CD4-positive, alpha-beta memory T cell (primary cell): Measurements from ENCODE around the gene ABCB1. TPM values are rescaled to one million over a fixed set of nuclear protein-coding genes. Genes with fewer than 3 reads are reported as not detected.
A peak's percentile ranks its signal among the peaks of the same experiment; 100 is the strongest.

Source experiments
- CTCF ChIA-PET: fragments of 350-600 bp; sonication (Branson Sonifier 250); formaldehyde crosslinking; loops from one replicate; lab custom pipeline; 2021; ENCODE audit warnings: inconsistent platforms; ENCODE audit not compliant: partially characterized antibody; lab: Charles Lee
- POLR2A ChIA-PET: fragments of 350-600 bp; sonication (Branson Sonifier 250); formaldehyde crosslinking; loops from one replicate; lab custom pipeline; 2021; ENCODE audit not compliant: partially characterized antibody; lab: Charles Lee
- DNase-seq, 5 donors: peaks; one replicate each; pipeline versions ENCODE4 v3.0.0 to v3.0.0-alpha.2; 2020 to 2022; ENCODE audit warnings: mixed read lengths in 1 of 5
- H3K27ac ChIP-seq: one replicate; pipeline ENCODE4 v1.7.0; 2013; ENCODE audit warnings: low read depth, low read length
- H3K27me3 ChIP-seq: 2 replicates; pipeline ENCODE4 v1.7.0; 2013; ENCODE audit warnings: mild to moderate bottlenecking, low read length, moderate library complexity; ENCODE audit not compliant: insufficient read depth
- H3K36me3 ChIP-seq: 2 replicates; pipeline ENCODE4 v1.7.0; 2013; ENCODE audit warnings: mild to moderate bottlenecking, low read length, moderate library complexity; ENCODE audit not compliant: insufficient read depth
- H3K4me1 ChIP-seq: 2 replicates; pipeline ENCODE4 v1.7.0; 2013; ENCODE audit warnings: mild to moderate bottlenecking, low read length, moderate library complexity; ENCODE audit not compliant: insufficient read depth
- H3K4me3 ChIP-seq, 2 donors: one replicate each; pipeline ENCODE4 v1.7.0; 2013; ENCODE audit warnings: low read length in 2 of 2, mild to moderate bottlenecking in 1 of 2
- H3K9me3 ChIP-seq, 2 donors: one replicate each; pipeline ENCODE4 v1.7.0; 2013; ENCODE audit warnings: low read length in 2 of 2, control low read depth in 1 of 2; ENCODE audit not compliant: control insufficient read depth in 1 of 2
- H3K27ac Mint-ChIP-seq, 7 donors: one replicate each; pipeline ENCODE4 v1.8.0; 2020 to 2021; ENCODE audit warnings: mixed read lengths in 7 of 7, mild to moderate bottlenecking in 6 of 7, inconsistent platforms in 3 of 7, moderate library complexity in 3 of 7
- H3K27me3 Mint-ChIP-seq, 2 donors: one replicate each; pipeline ENCODE4 v1.8.0; 2020 to 2021; ENCODE audit warnings: mixed read lengths in 2 of 2
- H3K36me3 Mint-ChIP-seq, 2 donors: one replicate each; pipeline ENCODE4 v1.8.0; 2020 to 2021; ENCODE audit warnings: mixed read lengths in 2 of 2, inconsistent platforms in 1 of 2, mild to moderate bottlenecking in 1 of 2
- H3K4me1 Mint-ChIP-seq, 4 donors: one replicate each; pipeline ENCODE4 v1.8.0; 2020 to 2021; ENCODE audit warnings: mixed read lengths in 4 of 4, mild to moderate bottlenecking in 1 of 4
- H3K4me3 Mint-ChIP-seq, 8 donors: one replicate each; pipeline ENCODE4 v1.8.0; 2020 to 2021; ENCODE audit warnings: mixed read lengths in 8 of 8, mild to moderate bottlenecking in 7 of 8, moderate library complexity in 6 of 8, inconsistent platforms in 3 of 8
- H3K9me3 Mint-ChIP-seq, 8 donors: one replicate each; pipeline ENCODE4 v1.8.0; 2020 to 2021; ENCODE audit warnings: mixed read lengths in 8 of 8, mild to moderate bottlenecking in 5 of 8, inconsistent platforms in 3 of 8, moderate library complexity in 1 of 8
- intact Hi-C: fragments of 100-400 bp; cut with micrococcal nuclease; formaldehyde crosslinking; loops from one replicate; pipeline ENCODE4 v1.15.1; 2023
- polyA plus RNA-seq, 2 donors: library from polyadenylated mRNA; unstranded; fragments of 300-500 nt; fragmentation: Illumina TruSeq; gene quantifications; one replicate each; pipeline ENCODE4 v1.2.3, GENCODE V29; 2021
- total RNA-seq, 2 experiments: library from RNA; stranded (reverse); gene quantifications; one replicate each; pipeline ENCODE4 v1.2.3, GENCODE V29; 2021

Gene ABCB1
- 10 to 100 TPM; 24.8 to 27.1 TPM for total RNA-seq
- polyA plus RNA-seq, result 10 to 100 TPM; 15.4 to 22.0 TPM

GRCh38 chr7:87600130-87601124 is at the start of gene ABCB1:
ABCB1 (minus strand) TSS chr7:87600884; CDS start chr7:87600184, 700 bp downstream.
- Mint-ChIP-seq H3K27ac (peak within 1 kb of the TSS; percentile 38 to 91 (median 82)), H3K4me3 (peak within 1 kb of the TSS; percentile 81 to 92 (median 84)), H3K9me3 (no peaks in the 10 kb centered on the region), H3K4me1 (peaks cover 8 to 34% (median 24%) of the 10 kb centered on the region in 4 donors), H3K27me3 (peaks cover 23% of the 10 kb centered on the region in 2 donors), H3K36me3 (no peaks in the 10 kb centered on the region)
- peak; percentile 39 to 58 (median 44) for DNase-seq
- peak within 1 kb of the TSS; percentile 43 to 82 for H3K4me3 ChIP-seq
- intact Hi-C loops, result loop anchor here (1.0 kb wide), 2 partner anchors 10 to 28 kb away; partner anchors contain the start of gene RUNDC3B
- H3K27me3 ChIP-seq, result peaks cover 3% of the 10 kb centered on the region
- H3K27ac ChIP-seq, result peak within 1 kb of the TSS; percentile 56
- ChIA-PET CTCF (interaction anchor here (0.7 to 1.8 kb wide), 4 partner anchors 9 to 37 kb away, joined by 3 to 7 read pairs (median 4); no protein-coding TSS in a partner anchor), POLR2A (interaction anchor here (0.7 to 1.9 kb wide), 5 partner anchors 9 to 256 kb away, joined by 3 to 8 read pairs (median 5); partner anchors contain the start of genes CROT and RUNDC3B)
- peaks cover 18% of the 10 kb centered on the region for H3K4me1 ChIP-seq
- H3K9me3 ChIP-seq, result no peaks in the 10 kb centered on the region
- no peaks in the 10 kb centered on the region for H3K36me3 ChIP-seq

DNA sequence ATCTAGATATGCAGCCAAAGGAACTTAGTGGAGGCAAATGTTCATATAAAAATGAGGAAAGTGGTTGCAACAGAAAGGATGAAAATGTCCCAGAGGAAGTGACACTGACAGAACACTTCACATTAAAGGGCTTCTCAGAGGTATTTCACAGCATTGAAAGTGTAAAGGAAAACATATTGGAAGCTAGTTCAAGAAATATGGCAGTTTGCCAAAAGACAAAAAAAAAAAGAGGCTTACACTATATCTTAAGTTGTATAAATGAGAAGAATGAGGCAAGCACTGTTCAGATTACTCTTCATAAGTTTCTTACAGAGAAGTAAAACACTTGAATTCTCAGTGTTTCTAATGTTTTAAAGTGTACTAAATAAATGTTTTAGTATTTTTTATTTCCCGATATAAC is 47.6 kb upstream of the ABCB1 start:
- H3K27me3 Mint-ChIP-seq, result peaks cover 0 to 5% of the 10 kb centered on the region in 2 donors
- no peaks in the 10 kb centered on the region for H3K36me3 ChIP-seq
- H3K27me3 ChIP-seq, result no peaks in the 10 kb centered on the region
- no peak overlapping the region for H3K4me3 Mint-ChIP-seq
- no peaks in the 10 kb centered on the region for H3K4me1 Mint-ChIP-seq
- no peaks in the 10 kb centered on the region for H3K9me3 ChIP-seq
- H3K9me3 Mint-ChIP-seq, result no peaks in the 10 kb centered on the region
- DNase-seq, result no peak
- H3K36me3 Mint-ChIP-seq, result no peaks in the 10 kb centered on the region
- H3K27ac ChIP-seq, result no peak overlapping the region
- POLR2A ChIA-PET, result no interaction called here
- CTCF ChIA-PET, result no interaction called here
- no peak overlapping the region for H3K27ac Mint-ChIP-seq
- H3K4me3 ChIP-seq, result no peak overlapping the region
- intact Hi-C loops, result no loop called here
- H3K4me1 ChIP-seq, result no peaks in the 10 kb centered on the region

- Histone ChIP-seq H3K27ac (no peak overlapping the region), H3K36me3 (no peaks in the 10 kb centered on the region), H3K4me3 (no peak overlapping the region), H3K4me1 (no peaks in the 10 kb centered on the region), H3K27me3 (no peaks in the 10 kb centered on the region), H3K9me3 (no peaks in the 10 kb centered on the region)
- H3K27ac Mint-ChIP-seq, result no peak overlapping the region
- H3K27me3 Mint-ChIP-seq, result peaks cover 0 to 5% of the 10 kb centered on the region in 2 donors
- DNase-seq, result no peak
- ChIA-PET CTCF (no interaction called here), POLR2A (no interaction called here)
- no peaks in the 10 kb centered on the region for H3K4me1 Mint-ChIP-seq
- no peak overlapping the region for H3K4me3 Mint-ChIP-seq
- no peaks in the 10 kb centered on the region for H3K36me3 Mint-ChIP-seq
- intact Hi-C loops, result no loop called here
- no peaks in the 10 kb centered on the region for H3K9me3 Mint-ChIP-seq
Measured at GRCh38 chr7:87645446-87645845, 44.8 kb upstream of the ABCB1 start.

DNA sequence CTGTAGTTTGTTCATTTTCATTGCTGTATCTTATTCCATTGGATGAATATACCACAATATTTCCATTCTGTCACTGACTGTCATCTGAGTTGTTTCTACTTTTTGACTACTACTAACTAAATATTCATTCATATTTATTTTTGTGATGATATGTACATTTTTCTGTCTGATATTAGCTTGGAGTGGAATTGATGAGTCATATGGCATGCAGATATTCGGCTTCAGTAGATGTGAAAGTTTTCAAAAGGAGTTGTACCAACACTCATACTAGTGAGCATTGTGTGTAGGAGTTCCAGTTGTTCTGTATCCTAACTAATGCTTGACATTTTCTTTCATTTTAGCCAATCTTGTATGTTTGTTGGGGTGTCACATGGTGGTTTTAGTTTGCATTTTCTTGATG is 35.2 kb upstream of the ABCB1 start:
- Histone ChIP-seq H3K36me3 (no peaks in the 10 kb centered on the region), H3K4me1 (no peaks in the 10 kb centered on the region), H3K27me3 (no peaks in the 10 kb centered on the region), H3K9me3 (no peaks in the 10 kb centered on the region), H3K4me3 (no peak overlapping the region), H3K27ac (no peak overlapping the region)
- H3K4me1 Mint-ChIP-seq, result no peaks in the 10 kb centered on the region
- CTCF ChIA-PET, result no interaction called here
- no peaks in the 10 kb centered on the region for H3K36me3 Mint-ChIP-seq
- POLR2A ChIA-PET, result no interaction called here
- no peak for DNase-seq
- H3K27ac Mint-ChIP-seq, result no peak overlapping the region
- intact Hi-C loops, result no loop called here
- peaks cover 0 to 4% of the 10 kb centered on the region in 2 donors for H3K27me3 Mint-ChIP-seq
- H3K4me3 Mint-ChIP-seq, result no peak overlapping the region
- H3K9me3 Mint-ChIP-seq, result peaks cover 0 to 8% (median 4%) of the 10 kb centered on the region in 8 donors

DNA sequence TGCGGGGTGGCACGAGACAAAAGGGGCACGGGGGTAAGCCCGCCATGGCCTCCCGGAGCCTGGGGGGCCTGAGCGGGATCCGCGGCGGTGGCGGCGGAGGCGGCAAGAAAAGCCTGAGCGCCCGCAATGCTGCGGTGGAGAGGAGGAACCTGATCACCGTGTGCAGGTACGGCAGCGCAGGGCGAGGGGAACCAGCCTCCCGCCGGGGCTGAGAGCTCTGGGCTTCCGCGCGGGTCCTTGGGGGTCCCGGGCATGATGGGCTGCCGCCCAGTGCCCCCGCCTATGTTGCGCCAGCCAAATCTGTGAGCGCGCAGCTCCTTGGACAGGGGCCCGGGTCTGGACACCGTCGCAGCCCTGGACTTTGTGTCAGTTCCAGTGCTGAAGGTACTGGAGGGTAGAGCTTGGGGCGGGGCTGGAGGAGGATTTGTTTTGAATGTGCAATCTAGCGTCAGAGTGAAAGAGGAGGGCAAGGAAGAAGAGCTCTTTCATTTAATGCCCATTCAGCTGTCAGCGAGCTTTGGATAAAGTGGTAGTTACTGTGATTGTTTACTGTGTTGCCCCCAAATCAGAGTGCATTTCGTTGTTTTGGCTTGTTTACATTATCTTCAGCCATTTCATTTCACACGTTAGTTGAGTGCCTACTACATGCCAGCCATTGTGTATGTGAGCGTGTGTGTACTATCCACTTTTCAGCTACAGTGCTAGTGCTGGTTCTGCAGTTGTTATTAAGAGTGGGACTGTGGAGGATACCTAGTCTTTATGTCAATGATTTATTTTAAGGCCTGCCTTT is 28.3 kb upstream of the ABCB1 start:
- peaks cover 14% of the 10 kb centered on the region for H3K4me1 ChIP-seq
- Mint-ChIP-seq H3K27ac (peak overlapping the region in 4 of 7 donors; percentile 7 to 90 (median 41)), H3K36me3 (no peaks in the 10 kb centered on the region), H3K4me3 (peak overlapping the region; percentile 75 to 93 (median 83)), H3K9me3 (no peaks in the 10 kb centered on the region), H3K27me3 (peaks cover 6% of the 10 kb centered on the region in 2 donors), H3K4me1 (peaks cover 7 to 16% (median 12%) of the 10 kb centered on the region in 4 donors)
- CTCF ChIA-PET, result no interaction called here
- H3K36me3 ChIP-seq, result no peaks in the 10 kb centered on the region
- H3K9me3 ChIP-seq, result no peaks in the 10 kb centered on the region
- no peaks in the 10 kb centered on the region for H3K27me3 ChIP-seq
- POLR2A ChIA-PET, result interaction anchor here (2.1 kb wide), 1 partner anchor 29 kb away, joined by 8 read pairs; the partner anchor contains the start of gene ABCB1
- no peak overlapping the region for H3K27ac ChIP-seq
- intact Hi-C loops, result loop anchor here (1.0 to 10.0 kb wide), 4 partner anchors 29 to 586 kb away; partner anchors contain the start of genes ABCB1, ADAM22, DBF4 and SLC25A40
- H3K4me3 ChIP-seq, result peak overlapping the region in 1 of 2 donors; percentile 73
- peak; percentile 17 to 51 (median 28) for DNase-seq

DNA sequence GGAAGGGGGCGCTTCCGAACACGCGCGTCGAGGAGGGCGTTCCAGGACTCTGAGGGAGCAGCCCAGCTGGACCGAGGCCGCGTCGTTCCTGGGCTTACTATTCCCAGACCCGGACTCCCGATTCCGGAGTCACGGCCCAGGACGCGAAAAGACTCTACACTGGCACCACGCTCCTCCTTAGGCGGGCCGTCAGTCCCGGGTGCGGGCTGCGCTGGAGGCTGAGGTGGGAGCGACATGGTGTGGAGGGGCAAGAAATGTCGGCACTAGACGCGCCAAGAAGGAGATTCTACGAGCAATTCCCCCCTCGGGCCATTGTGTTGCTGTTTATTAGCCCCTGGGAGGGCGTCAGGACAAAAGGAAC is 26.9 kb upstream of the ABCB1 start:
- POLR2A ChIA-PET, result no interaction called here
- H3K27ac Mint-ChIP-seq, result peak overlapping the region in 2 of 7 donors; percentile 31 to 90

More for the DNA sequence above, 26.9 kb upstream of the ABCB1 start:
- H3K9me3 ChIP-seq, result no peaks in the 10 kb centered on the region
- no peak for DNase-seq
- CTCF ChIA-PET, result no interaction called here
- H3K4me3 Mint-ChIP-seq, result peak overlapping the region; percentile 67 to 93 (median 86)
- no peaks in the 10 kb centered on the region for H3K27me3 ChIP-seq
- intact Hi-C loops, result loop anchor here (5.0 to 10.0 kb wide), 2 partner anchors 305 to 587 kb away; partner anchors contain the start of gene ADAM22
- no peak overlapping the region for H3K27ac ChIP-seq
- no peaks in the 10 kb centered on the region for H3K36me3 ChIP-seq
- peak overlapping the region; percentile 9 to 73 for H3K4me3 ChIP-seq
- H3K4me1 Mint-ChIP-seq, result peaks cover 7 to 16% (median 12%) of the 10 kb centered on the region in 4 donors
- H3K4me1 ChIP-seq, result peaks cover 14% of the 10 kb centered on the region
- H3K36me3 Mint-ChIP-seq, result no peaks in the 10 kb centered on the region
- no peaks in the 10 kb centered on the region for H3K9me3 Mint-ChIP-seq
- H3K27me3 Mint-ChIP-seq, result peaks cover 4 to 6% of the 10 kb centered on the region in 2 donors
